A549 (cell line): Measurements from ENCODE around the gene MVK.

Experiments
- ATOH8 ChIP-seq: fragments of 250-450 bp; sonication (Bioruptor Pico); IDR thresholded peaks from 2 replicates; pipeline ENCODE4 v1.5.0; 2020; ENCODE audit warnings: low read depth, mild to moderate bottlenecking, moderate library complexity
- CTCF ChIP-seq: fragments of >200 bp; sonication (Bioruptor Twin); formaldehyde crosslinking; IDR thresholded peaks from 3 replicates; pipeline ENCODE4 v1.5.1; 2016
- EHMT2 ChIP-seq: fragments of 200-600 bp; sonication (generic); IDR thresholded peaks from 2 replicates; pipeline ENCODE4 v1.6.1; 2016; ENCODE audit warnings: antibody characterized with exemption, low read depth, mild to moderate bottlenecking, moderate library complexity
- EP300 ChIP-seq, 2 experiments: fragments of >200 bp; sonication (Bioruptor Twin); formaldehyde crosslinking; IDR thresholded peaks; 2 replicates in 1 of 2; 3 replicates in 1 of 2; pipeline ENCODE4 v1.6.1; 2016 to 2017
- ESRRA ChIP-seq: fragments of 150-350 bp; IDR thresholded peaks from 2 replicates; pipeline ENCODE4 v1.6.1; 2014; ENCODE audit warnings: mild to moderate bottlenecking, low read length, borderline replicate concordance
- FOSL2 ChIP-seq, 2 experiments: fragments of 450-650 bp in 1 of 2; fragments of >200 bp in 1 of 2; sonication (Bioruptor Twin) in 1 of 2; formaldehyde crosslinking; IDR thresholded peaks; 2 replicates each; pipeline versions ENCODE4 v1.5.0 to v1.6.1; 2016 to 2020; ENCODE audit warnings: mild to moderate bottlenecking in 1 of 2, moderate library complexity in 1 of 2
- MAX ChIP-seq: IDR thresholded peaks from 2 replicates; pipeline ENCODE4 v1.6.1; 2012
- MYC ChIP-seq: IDR thresholded peaks from 2 replicates; pipeline ENCODE4 v1.6.1; 2012; ENCODE audit warnings: mild to moderate bottlenecking, inconsistent platforms, low read length, improper control_type of control experiment, borderline replicate concordance
- POLR2A ChIP-seq: IDR thresholded peaks from 2 replicates; pipeline ENCODE4 v1.6.1; 2012; ENCODE audit warnings: mild to moderate bottlenecking, low read length
- RAD21 ChIP-seq, 2 experiments: fragments of >200 bp in 1 of 2; sonication (Bioruptor Twin) in 1 of 2; formaldehyde crosslinking in 1 of 2; IDR thresholded peaks in 1 of 2; conservative IDR thresholded peaks in 1 of 2; 2 replicates in 1 of 2; 3 replicates in 1 of 2; pipeline ENCODE4 v1.6.1; 2012 to 2018; ENCODE audit warnings: inconsistent platforms in 1 of 2
- RFX5 ChIP-seq: fragments of 450-650 bp; IDR thresholded peaks from 2 replicates; pipeline ENCODE4 v1.7.1; 2014; ENCODE audit warnings: antibody characterized with exemption, mild to moderate bottlenecking, moderate library complexity
- SREBF2 ChIP-seq: fragments of 450-650 bp; IDR thresholded peaks from 2 replicates; pipeline ENCODE4 v1.6.1; 2014; ENCODE audit warnings: mild to moderate bottlenecking, moderate library complexity

- TF ChIP-seq CTCF (no peak), EP300 (IDR thresholded peaks at IDR 0.05) (no peak), RAD21 (conservative IDR thresholded peaks at IDR 0.05 in 1 of 2, IDR thresholded peaks at IDR 0.05 in 1 of 2) (no peak), MAX (no peak), ESRRA (no peak), MYC (no peak), POLR2A (no peak), RFX5 (no peak), SREBF2 (no peak), ATOH8 (no peak), EHMT2 (no peak), FOSL2 (IDR thresholded peaks at IDR 0.05) (no peak), FOSL2 (CRISPR knock-in tag; IDR thresholded peaks at IDR 0.05) (no peak)
Observed at GRCh38 chr12:109601557-109601956, 28.0 kb downstream of the MVK start.
